Mononuclear cell (primary cell): ENCODE results near the gene FCHO2. TPM values are rescaled to one million over a fixed set of nuclear protein-coding genes. Genes with fewer than 3 reads are reported as not detected.

Source experiments
- H3K27me3 ChIP-seq: 2 replicates; pipeline ENCODE4 v1.6.0; 2011; ENCODE audit warnings: low read length, control low read depth; ENCODE audit not compliant: insufficient read depth
- H3K4me1 ChIP-seq: 2 replicates; pipeline ENCODE4 v1.5.1; 2011; ENCODE audit warnings: mild to moderate bottlenecking, low read length, control low read depth; ENCODE audit not compliant: insufficient read depth
- H3K4me3 ChIP-seq: 2 replicates; pipeline ENCODE4 v1.5.1; 2011; ENCODE audit warnings: mild to moderate bottlenecking, low read length, moderate library complexity
- H3K9me3 ChIP-seq: 2 replicates; pipeline ENCODE4 v1.5.1; 2011; ENCODE audit warnings: low read depth, mild to moderate bottlenecking, control low read depth, low read length
- total RNA-seq: library from RNA; depleted of rRNA; stranded (reverse); fragments of >200 nt; gene quantifications from one replicate; pipeline ENCODE4 v1.2.3, GENCODE V29; 2012

The FCHO2 gene
- total RNA-seq, 1 donor: 3.3 TPM

DNA sequence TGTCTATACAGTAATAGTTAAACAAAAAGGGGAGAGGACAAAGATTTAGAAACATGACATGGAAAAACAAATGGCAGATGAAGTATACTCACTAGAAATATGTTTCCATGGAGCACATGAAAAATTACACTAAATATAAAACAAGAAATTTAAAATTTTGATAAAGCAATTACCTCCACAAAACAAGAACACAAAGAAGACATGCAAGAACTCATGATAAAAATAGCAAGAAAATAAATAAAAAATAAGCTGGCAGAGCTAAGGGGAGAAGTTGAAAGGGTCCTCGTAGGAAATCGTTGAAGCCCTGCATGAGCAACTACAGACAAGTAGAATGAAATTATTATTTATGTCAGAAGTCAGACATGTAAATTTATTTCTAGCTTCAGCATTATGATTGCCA is 141.9 kb downstream of the FCHO2 start:
- H3K4me3 ChIP-seq: no peak overlapping the region
- H3K9me3 ChIP-seq: no peaks in the 10 kb centered on the region
- no peaks in the 10 kb centered on the region for H3K4me1 ChIP-seq

GRCh38 chr5:73100109-73100508 is 144.3 kb downstream of the FCHO2 start:
- H3K27me3 ChIP-seq: peaks cover 4% of the 10 kb centered on the region
- H3K9me3 ChIP-seq: no peaks in the 10 kb centered on the region
- H3K4me3 ChIP-seq: no peak overlapping the region
- no peaks in the 10 kb centered on the region for H3K4me1 ChIP-seq

More for the DNA sequence above, 141.9 kb downstream of the FCHO2 start:
- H3K27me3 ChIP-seq: no peaks in the 10 kb centered on the region

DNA sequence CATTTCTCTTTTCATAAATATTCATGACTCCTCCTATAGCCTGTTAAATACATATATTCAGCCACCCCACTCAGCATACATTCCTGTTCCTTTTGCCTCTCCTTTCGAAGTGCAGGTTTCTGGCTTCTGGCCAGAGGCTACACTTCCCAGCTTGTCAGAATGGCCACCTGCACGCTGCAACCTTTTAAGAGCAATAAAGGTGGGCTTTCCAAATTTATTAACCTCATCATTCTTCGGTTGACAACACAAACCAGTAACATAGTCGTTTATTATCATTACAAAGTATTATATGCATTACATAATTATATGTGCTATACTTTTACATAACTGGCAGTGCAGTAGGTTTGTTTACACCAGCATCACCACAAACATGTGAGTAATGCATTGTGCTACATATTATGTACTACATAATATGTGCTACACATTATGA is 148.0 kb downstream of the FCHO2 start:
- Histone ChIP-seq H3K9me3 (no peaks in the 10 kb centered on the region), H3K4me1 (no peaks in the 10 kb centered on the region), H3K27me3 (peaks cover 13% of the 10 kb centered on the region), H3K4me3 (no peak overlapping the region)

DNA sequence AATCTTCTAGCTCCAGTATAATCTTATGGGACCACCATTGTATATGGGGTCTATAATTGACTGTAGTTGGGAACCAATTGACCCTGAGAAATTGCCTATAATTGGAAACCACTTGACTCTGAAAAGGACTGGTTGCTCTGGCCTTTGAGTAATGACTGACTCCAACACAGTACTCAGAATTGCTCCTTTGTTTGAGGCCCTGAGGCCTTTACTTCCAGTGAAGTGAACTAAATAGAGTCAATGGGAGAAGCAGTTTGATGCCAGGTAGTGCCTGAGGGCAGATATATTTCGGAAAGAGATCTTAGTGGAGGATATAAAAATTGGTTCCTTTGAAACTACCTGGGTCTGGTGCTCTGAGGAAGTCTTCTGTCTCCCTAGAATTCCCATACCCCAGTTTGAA is 148.5 kb downstream of the FCHO2 start:
- H3K4me1 ChIP-seq: no peaks in the 10 kb centered on the region
- peaks cover 17% of the 10 kb centered on the region for H3K27me3 ChIP-seq
- no peak overlapping the region for H3K4me3 ChIP-seq
- H3K9me3 ChIP-seq: no peaks in the 10 kb centered on the region

- Histone ChIP-seq H3K9me3 (no peaks in the 10 kb centered on the region), H3K4me1 (no peaks in the 10 kb centered on the region), H3K4me3 (no peak overlapping the region), H3K27me3 (peaks cover 31% of the 10 kb centered on the region)
Observed at GRCh38 chr5:73106335-73106734, 150.5 kb downstream of the FCHO2 start.

- Histone ChIP-seq H3K9me3 (no peaks in the 10 kb centered on the region), H3K27me3 (peaks cover 50% of the 10 kb centered on the region), H3K4me3 (no peak overlapping the region), H3K4me1 (no peaks in the 10 kb centered on the region)
Observed at GRCh38 chr5:73110190-73110589, 154.3 kb downstream of the FCHO2 start.

- Histone ChIP-seq H3K4me1 (no peaks in the 10 kb centered on the region), H3K9me3 (no peaks in the 10 kb centered on the region), H3K27me3 (peaks cover 51% of the 10 kb centered on the region), H3K4me3 (no peak overlapping the region)
Observed at GRCh38 chr5:73111536-73111935, 155.7 kb downstream of the FCHO2 start.

GRCh38 chr5:73112359-73112758 is 156.5 kb downstream of the FCHO2 start:
- Histone ChIP-seq H3K9me3 (no peaks in the 10 kb centered on the region), H3K4me1 (no peaks in the 10 kb centered on the region), H3K27me3 (peaks cover 53% of the 10 kb centered on the region), H3K4me3 (no peak overlapping the region)

- H3K4me3 ChIP-seq: no peak overlapping the region
- H3K9me3 ChIP-seq: no peaks in the 10 kb centered on the region
- peaks cover 49% of the 10 kb centered on the region for H3K27me3 ChIP-seq
- no peaks in the 10 kb centered on the region for H3K4me1 ChIP-seq
Observed at GRCh38 chr5:73114044-73114688, 158.3 kb downstream of the FCHO2 start.

GRCh38 chr5:73115399-73116051 is 159.7 kb downstream of the FCHO2 start:
- H3K4me3 ChIP-seq: no peak overlapping the region
- H3K4me1 ChIP-seq: no peaks in the 10 kb centered on the region
- no peaks in the 10 kb centered on the region for H3K9me3 ChIP-seq
- peaks cover 46% of the 10 kb centered on the region for H3K27me3 ChIP-seq

DNA sequence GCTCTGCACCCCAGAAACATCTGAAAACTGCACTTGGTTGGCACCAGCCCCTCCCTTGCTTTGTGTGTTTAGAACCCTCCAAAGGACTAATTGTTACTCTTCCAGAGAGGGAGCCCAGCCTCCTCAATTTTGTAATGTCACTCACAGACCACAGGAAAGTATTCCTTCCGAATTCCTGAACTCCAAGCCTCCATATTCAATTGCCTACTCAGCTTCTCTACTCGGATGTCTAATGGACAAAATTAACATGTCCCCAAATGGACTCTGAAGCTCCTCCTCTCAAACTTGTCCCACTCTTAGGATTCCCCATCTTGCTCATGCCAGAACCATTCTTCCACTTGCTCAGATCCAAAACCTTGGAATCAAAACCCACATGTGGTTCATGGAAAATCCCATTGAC is 160.7 kb downstream of the FCHO2 start:
- Histone ChIP-seq H3K4me3 (no peak overlapping the region), H3K4me1 (no peaks in the 10 kb centered on the region), H3K9me3 (no peaks in the 10 kb centered on the region), H3K27me3 (peaks cover 49% of the 10 kb centered on the region)

DNA sequence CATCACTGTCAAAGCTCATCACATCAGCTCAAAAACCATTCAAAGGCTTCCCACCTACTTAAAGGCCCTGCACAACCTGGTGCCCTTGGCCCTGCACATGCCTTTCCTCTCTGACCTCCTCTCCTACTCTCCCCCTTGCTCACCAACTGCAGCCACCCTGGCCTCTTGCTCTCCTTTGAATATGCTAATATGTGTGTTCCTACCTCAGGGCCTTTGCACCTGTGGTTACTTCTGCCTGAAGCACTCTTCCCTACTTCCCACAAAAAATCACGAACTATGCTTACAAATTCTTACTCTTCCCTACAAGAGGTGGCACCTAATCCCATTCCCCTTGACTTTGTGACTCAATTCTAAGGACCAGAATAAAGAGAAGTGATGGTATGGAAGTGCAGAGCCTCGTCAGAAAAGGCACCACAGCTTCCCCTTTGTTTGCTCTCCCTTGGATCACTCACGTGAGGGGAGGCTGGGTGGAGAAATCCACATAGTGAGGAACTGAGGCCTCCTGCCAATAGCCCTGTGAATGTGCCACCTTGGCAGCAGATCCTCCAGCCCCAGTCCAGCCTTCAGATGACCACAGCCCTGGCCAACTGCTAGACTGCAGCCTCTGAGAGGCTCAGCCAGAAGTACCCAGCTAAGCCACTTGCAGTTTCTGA is 161.4 kb downstream of the FCHO2 start:
- peaks cover 49% of the 10 kb centered on the region for H3K27me3 ChIP-seq
- H3K4me3 ChIP-seq: no peak overlapping the region
- H3K4me1 ChIP-seq: no peaks in the 10 kb centered on the region
- H3K9me3 ChIP-seq: no peaks in the 10 kb centered on the region

DNA sequence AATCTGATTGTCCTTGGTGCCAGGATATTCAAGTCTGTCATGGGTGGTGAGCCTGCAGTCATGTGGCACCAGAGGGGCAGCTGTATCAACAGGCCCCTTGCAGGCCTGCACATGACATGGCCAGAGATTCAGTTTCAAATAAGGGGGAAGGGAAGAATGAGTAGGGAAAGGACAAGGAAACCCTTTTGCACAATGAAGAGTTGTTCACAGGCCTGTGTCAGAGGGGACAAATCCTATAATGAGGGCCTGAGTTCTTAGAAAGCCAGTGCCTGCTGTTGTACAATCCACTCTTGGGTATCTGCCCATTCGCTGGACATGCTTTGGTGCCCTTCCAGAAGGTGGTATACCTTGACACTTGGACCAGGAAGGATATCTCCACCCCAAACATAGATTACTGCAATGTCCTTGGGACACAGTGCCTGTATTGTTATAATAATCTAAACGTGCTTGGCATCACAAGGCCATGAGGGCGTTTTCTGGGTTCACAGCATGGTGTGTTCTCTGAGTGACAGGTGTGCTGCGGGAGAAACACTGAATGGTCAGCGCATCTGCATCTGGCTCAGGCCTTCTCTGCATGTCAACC is 162.6 kb downstream of the FCHO2 start:
- no peak overlapping the region for H3K4me3 ChIP-seq
- peaks cover 51% of the 10 kb centered on the region for H3K27me3 ChIP-seq
- H3K9me3 ChIP-seq: no peaks in the 10 kb centered on the region
- no peaks in the 10 kb centered on the region for H3K4me1 ChIP-seq

DNA sequence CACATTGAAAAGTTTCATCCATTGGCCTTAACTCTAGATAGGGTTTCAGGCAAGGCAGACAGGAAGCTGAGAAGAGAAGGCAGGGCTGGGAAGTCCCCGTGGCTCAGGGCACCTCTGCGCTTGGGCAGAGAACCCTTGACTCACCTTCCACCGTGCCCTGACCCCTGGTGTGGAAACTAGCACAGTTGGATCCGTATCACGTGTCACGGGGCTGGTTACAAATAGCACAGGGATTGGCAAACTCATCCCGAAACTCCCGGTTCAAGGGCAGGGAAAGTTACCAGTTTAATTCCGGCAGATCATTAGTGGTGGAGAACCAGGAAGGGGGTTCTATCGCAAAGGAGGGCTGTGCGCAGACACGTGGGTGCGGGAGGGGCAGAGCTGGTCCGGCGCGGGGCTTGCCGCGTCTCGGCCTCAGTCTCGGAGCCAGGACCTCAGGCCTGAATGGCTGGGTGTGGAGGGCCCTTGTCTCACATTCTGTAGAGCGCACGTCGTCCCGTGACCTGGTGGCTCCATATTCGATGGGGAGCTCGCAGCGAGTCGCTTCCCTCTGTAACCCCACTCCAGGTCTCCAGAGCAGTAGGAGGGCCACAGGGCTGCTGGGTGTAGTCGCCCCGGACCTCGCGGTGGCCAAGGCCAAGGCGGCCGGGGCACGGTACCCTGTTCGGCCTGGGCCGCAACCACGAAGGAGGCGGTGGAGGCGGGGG is 163.8 kb downstream of the FCHO2 start:
- Histone ChIP-seq H3K27me3 (peaks cover 45% of the 10 kb centered on the region), H3K9me3 (no peaks in the 10 kb centered on the region), H3K4me3 (no peak overlapping the region), H3K4me1 (no peaks in the 10 kb centered on the region)
